Endodermal cell (in vitro differentiated cells): ENCODE data around the gene PTGES. TPM values are rescaled to one million over a fixed set of nuclear protein-coding genes. Genes with fewer than 3 reads are reported as not detected.

ENCODE experiments used
- DNase-seq: peaks from one replicate; pipeline ENCODE4 v3.0.0-alpha.2; 2017
- H3K27ac ChIP-seq: 2 replicates; pipeline ENCODE4 v1.5.1; 2013; ENCODE audit warnings: mild to moderate bottlenecking, low read depth, low read length, moderate library complexity
- H3K27me3 ChIP-seq: 2 replicates; pipeline ENCODE4 v1.6.1; 2013; ENCODE audit warnings: mild to moderate bottlenecking, low read length, moderate library complexity; ENCODE audit not compliant: insufficient read depth, control insufficient read depth, poor library complexity, severe bottlenecking
- H3K36me3 ChIP-seq: 2 replicates; pipeline ENCODE4 v1.7.0; 2013; ENCODE audit warnings: mild to moderate bottlenecking, low read length, moderate library complexity; ENCODE audit not compliant: control insufficient read depth, insufficient read depth
- H3K4me1 ChIP-seq: one replicate; pipeline ENCODE4 v1.7.0; 2013; ENCODE audit warnings: low read length; ENCODE audit not compliant: control insufficient read depth, insufficient read depth
- H3K4me3 ChIP-seq: 2 replicates; pipeline ENCODE4 v1.5.1; 2013; ENCODE audit warnings: mild to moderate bottlenecking, low read length, moderate library complexity
- H3K9ac ChIP-seq: 2 replicates; pipeline ENCODE4 v1.6.1; 2013; ENCODE audit warnings: mild to moderate bottlenecking, low read length, moderate library complexity; ENCODE audit not compliant: poor library complexity, severe bottlenecking; ENCODE audit errors: extremely low read depth
- H3K9me3 ChIP-seq: 2 replicates; pipeline ENCODE4 v1.6.1; 2013; ENCODE audit warnings: mild to moderate bottlenecking, low read length, moderate library complexity; ENCODE audit not compliant: control insufficient read depth
- H3K27ac Mint-ChIP-seq: 2 replicates; pipeline ENCODE4 v1.8.0; 2020; ENCODE audit warnings: mixed read lengths
- H3K27me3 Mint-ChIP-seq: 2 replicates; pipeline ENCODE4 v1.8.0; 2021; ENCODE audit warnings: mild to moderate bottlenecking, mixed read lengths; ENCODE audit not compliant: insufficient read depth
- H3K36me3 Mint-ChIP-seq: 2 replicates; pipeline ENCODE4 v1.8.0; 2020; ENCODE audit warnings: low read depth, mixed read lengths
- H3K4me1 Mint-ChIP-seq: 2 replicates; pipeline ENCODE4 v1.8.0; 2020; ENCODE audit warnings: mixed read lengths
- H3K4me3 Mint-ChIP-seq: 2 replicates; pipeline ENCODE4 v1.8.0; 2020; ENCODE audit warnings: mild to moderate bottlenecking, moderate library complexity, mixed read lengths
- H3K9me3 Mint-ChIP-seq: 2 replicates; pipeline ENCODE4 v1.8.0; 2020; ENCODE audit warnings: mild to moderate bottlenecking, mixed read lengths
- WGBS, 2 experiments: methylation state at CpG; one replicate each; pipeline versions ENCODE4 v1.1.5 to v1.1.7; 2013; ENCODE audit warnings: missing lambda C conversion rate in 2 of 2, mixed read lengths in 1 of 2; ENCODE audit not compliant: insufficient coverage in 1 of 2, insufficient read length in 1 of 2; 5-methylcytosine and 5-hydroxymethylcytosine counted together
- total RNA-seq, 2 donors: library from RNA; stranded (reverse); fragmentation: NEBNext Ultra II Directional in 1 of 2; extraction: Animal tissue kit (Norgen Biotek cat#: 25700) in 1 of 2; gene quantifications; 2 replicates in 1 of 2; 3 replicates in 1 of 2; pipeline ENCODE4 v1.2.1, GENCODE V29; 2021
- TF ChIP-seq, protein P1 (sequence below): fragments of 200-600 bp; sonication (generic); conservative IDR thresholded peaks from 2 replicates; pipeline ENCODE4 v1.5.0; 2021; ENCODE audit warnings: antibody characterized with exemption, mild to moderate bottlenecking

The PTGES gene
- total RNA-seq, 2 donors from 2014 or later, result 0.29 to 0.62 TPM

DNA sequence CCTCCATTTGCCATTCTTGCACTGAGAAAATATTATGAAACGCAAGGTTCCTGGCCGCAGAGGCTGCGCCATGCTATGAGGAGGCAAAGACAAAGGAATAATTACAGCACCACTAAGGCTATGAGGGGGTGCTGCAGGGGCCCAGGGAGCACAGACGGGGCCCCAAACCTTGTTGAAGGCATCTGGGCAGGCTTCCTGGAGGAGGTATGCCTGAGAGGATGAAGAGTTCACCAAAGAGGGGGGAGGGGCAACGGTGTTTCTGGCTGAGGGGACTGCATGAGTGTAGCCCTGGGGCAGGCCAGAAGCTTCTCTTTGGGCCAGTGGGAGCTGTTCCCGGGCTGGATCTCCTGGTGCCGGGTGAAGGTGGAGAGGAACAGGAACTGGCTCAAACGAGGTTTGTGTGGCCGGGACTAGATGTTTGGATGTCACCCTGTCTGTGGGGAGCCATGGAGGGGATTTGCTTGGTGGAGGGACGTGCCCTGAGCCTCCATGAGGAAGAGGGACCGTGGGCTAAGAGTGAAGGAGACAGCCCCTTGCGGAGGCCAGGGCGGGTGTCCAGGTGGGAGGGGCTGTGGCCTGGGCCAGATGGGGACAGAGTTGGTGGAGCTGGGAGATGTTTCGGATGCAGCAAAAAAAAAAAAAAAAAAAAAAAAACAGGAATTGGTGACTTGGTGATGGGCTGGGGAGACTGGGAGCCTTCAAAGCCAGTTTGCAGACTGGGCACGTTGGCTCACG, 28.2 kb downstream of the PTGES start:
- Mint-ChIP-seq H3K27ac (no peak overlapping the region), H3K27me3 (peaks cover 4% of the 10 kb centered on the region), H3K36me3 (no peaks in the 10 kb centered on the region), H3K9me3 (no peaks in the 10 kb centered on the region), H3K4me3 (no peak overlapping the region), H3K4me1 (peaks cover 6% of the 10 kb centered on the region)
- H3K27ac ChIP-seq, result no peak overlapping the region
- H3K27me3 ChIP-seq, result no peaks in the 10 kb centered on the region
- H3K4me3 ChIP-seq, result no peak overlapping the region
- WGBS, 2 experiments, result 90 to 91% methylated on average over 14 to 16 of the region's 16 CpGs
- no peak overlapping the region for H3K9ac ChIP-seq
- TF ChIP-seq, protein P1, sequence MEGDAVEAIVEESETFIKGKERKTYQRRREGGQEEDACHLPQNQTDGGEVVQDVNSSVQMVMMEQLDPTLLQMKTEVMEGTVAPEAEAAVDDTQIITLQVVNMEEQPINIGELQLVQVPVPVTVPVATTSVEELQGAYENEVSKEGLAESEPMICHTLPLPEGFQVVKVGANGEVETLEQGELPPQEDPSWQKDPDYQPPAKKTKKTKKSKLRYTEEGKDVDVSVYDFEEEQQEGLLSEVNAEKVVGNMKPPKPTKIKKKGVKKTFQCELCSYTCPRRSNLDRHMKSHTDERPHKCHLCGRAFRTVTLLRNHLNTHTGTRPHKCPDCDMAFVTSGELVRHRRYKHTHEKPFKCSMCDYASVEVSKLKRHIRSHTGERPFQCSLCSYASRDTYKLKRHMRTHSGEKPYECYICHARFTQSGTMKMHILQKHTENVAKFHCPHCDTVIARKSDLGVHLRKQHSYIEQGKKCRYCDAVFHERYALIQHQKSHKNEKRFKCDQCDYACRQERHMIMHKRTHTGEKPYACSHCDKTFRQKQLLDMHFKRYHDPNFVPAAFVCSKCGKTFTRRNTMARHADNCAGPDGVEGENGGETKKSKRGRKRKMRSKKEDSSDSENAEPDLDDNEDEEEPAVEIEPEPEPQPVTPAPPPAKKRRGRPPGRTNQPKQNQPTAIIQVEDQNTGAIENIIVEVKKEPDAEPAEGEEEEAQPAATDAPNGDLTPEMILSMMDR, result no peak
- no peak for DNase-seq
- no peaks in the 10 kb centered on the region for H3K4me1 ChIP-seq
- H3K9me3 ChIP-seq, result no peaks in the 10 kb centered on the region
- H3K36me3 ChIP-seq, result no peaks in the 10 kb centered on the region

DNA sequence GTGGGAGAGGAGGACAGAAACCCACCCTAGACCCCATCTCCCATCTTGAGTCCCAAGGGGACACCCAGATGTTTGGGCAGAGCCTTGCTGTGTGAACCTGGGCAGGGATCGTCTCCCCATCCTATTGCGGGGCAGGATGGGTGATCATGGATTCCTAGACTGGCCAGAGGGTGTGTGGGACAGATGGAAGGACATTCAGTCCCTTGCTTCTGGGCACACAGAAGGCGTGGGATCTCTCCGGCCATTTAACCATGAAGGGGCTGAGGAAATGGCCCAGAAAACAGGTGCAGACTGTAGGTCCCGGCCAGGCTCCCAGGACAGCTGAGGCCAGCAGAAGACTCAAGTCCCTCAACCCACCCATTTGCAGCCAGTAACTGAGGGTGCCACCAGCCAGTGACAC, 29.9 kb downstream of the PTGES start:
- Mint-ChIP-seq H3K4me1 (peaks cover 6% of the 10 kb centered on the region), H3K27me3 (peaks cover 4% of the 10 kb centered on the region), H3K27ac (no peak overlapping the region), H3K36me3 (no peaks in the 10 kb centered on the region), H3K4me3 (no peak overlapping the region), H3K9me3 (no peaks in the 10 kb centered on the region)
- 91 to 95% methylated on average over 4 to 5 of the region's 5 CpGs for WGBS, 2 experiments
- Histone ChIP-seq H3K4me3 (no peak overlapping the region), H3K4me1 (no peaks in the 10 kb centered on the region), H3K36me3 (no peaks in the 10 kb centered on the region), H3K27ac (no peak overlapping the region), H3K9ac (no peak overlapping the region), H3K9me3 (no peaks in the 10 kb centered on the region), H3K27me3 (no peaks in the 10 kb centered on the region)
- no peak for DNase-seq
- TF ChIP-seq, protein P1, result no peak

DNA sequence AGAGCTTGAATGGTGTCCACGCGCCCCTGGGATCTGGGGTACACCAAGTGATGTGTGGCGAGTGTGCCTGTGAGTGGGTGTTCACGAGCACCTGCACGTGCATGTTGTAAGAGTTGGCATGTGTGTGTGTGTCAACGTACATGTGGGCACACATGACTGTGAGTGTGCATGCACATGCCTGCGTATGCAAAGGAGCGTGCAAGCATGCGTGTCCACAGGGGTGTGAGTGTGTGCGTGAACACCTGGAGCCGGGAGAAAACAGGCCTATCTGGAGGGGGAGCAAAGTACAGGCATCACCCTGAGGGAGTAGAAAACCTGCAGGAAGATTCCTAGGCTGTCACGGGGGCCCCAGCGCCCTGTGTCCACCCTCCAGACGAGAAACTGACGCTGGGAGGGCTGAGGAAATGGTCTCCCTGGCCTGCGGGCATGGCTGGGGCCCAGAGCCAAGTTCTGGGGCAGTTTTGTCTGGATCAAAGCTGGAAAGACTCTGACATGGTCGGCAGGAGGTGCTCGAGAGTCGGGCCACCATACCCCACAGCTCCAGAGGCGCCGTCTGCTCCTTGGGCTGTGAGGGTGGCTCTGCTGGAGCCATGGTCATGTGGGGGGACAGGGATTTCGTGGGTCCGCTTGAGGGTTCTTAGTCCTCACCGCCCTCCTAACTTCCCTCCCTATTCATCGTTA, 31.8 kb downstream of the PTGES start:
- H3K36me3 ChIP-seq, result no peaks in the 10 kb centered on the region
- Mint-ChIP-seq H3K9me3 (no peaks in the 10 kb centered on the region), H3K4me1 (peaks cover 3% of the 10 kb centered on the region), H3K4me3 (no peak overlapping the region), H3K27me3 (peaks cover 4% of the 10 kb centered on the region), H3K27ac (no peak overlapping the region), H3K36me3 (no peaks in the 10 kb centered on the region)
- no peak overlapping the region for H3K4me3 ChIP-seq
- WGBS, 2 experiments, result 91 to 93% methylated on average over 15 to 24 of the region's 25 CpGs
- no peak for DNase-seq
- H3K4me1 ChIP-seq, result no peaks in the 10 kb centered on the region
- TF ChIP-seq, protein P1, result peak; percentile 7
- H3K9me3 ChIP-seq, result no peaks in the 10 kb centered on the region
- H3K27ac ChIP-seq, result no peak overlapping the region
- H3K27me3 ChIP-seq, result no peaks in the 10 kb centered on the region
- no peak overlapping the region for H3K9ac ChIP-seq
